Thyroid gland (tissue), 4 donors: ENCODE data around the gene SLC24A4.

Source experiments
- CTCF ChIP-seq, 6 experiments: fragments of 200-600 bp in 3 of 6; fragments of 450-650 bp in 3 of 6; sonication (generic) in 3 of 6; IDR thresholded peaks; one replicate each; pipeline ENCODE4 v1.5.1; 2016 to 2019; ENCODE audit warnings: antibody characterized with exemption in 6 of 6, mild to moderate bottlenecking in 2 of 6, inconsistent platforms in 1 of 6, moderate library complexity in 1 of 6
- POLR2A ChIP-seq, 2 donors: fragments of 450-650 bp; IDR thresholded peaks; one replicate each; pipeline ENCODE4 v1.6.1; 2017; ENCODE audit warnings: antibody characterized with exemption in 2 of 2, mild to moderate bottlenecking in 2 of 2, moderate library complexity in 1 of 2

GRCh38 chr14:92433407-92433806 lies 110.4 kb downstream of the SLC24A4 start:
- no peak for TF ChIP-seq CTCF (IDR thresholded peaks at IDR 0.05)
- TF ChIP-seq POLR2A (IDR thresholded peaks at IDR 0.05), result no peak
